C4-2B (cell line): ENCODE data around the gene ZNF521.

Experiments
- ZFX ChIP-seq: fragments of 450-650 bp; IDR thresholded peaks from 2 replicates; pipeline ENCODE4 v1.6.1; 2017
- TF ChIP-seq, protein P1 (sequence below): fragments of 450-650 bp; conservative IDR thresholded peaks from 2 replicates; pipeline ENCODE4 v1.5.1; 2017; ENCODE audit warnings: mild to moderate bottlenecking

DNA sequence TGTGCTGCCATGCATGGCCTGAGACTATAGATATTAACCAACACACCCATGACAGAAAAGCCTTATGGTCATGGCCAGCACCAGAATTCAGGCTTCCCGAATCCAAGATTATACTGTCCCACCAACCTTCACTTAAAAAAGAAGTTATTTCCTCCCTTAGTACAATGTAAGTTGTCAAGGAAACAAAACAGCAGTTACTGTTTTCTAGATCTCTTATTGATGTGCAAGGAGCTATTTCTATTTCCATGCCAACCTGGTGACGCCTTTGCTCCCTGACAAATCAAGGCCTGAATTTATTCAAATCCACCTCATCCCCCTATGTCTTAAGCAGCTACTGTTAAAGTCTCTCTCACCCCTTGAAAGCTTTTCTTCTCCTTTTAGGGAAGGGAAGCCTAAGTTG, 249.3 kb downstream of the ZNF521 start:
- TF ChIP-seq, protein P1, sequence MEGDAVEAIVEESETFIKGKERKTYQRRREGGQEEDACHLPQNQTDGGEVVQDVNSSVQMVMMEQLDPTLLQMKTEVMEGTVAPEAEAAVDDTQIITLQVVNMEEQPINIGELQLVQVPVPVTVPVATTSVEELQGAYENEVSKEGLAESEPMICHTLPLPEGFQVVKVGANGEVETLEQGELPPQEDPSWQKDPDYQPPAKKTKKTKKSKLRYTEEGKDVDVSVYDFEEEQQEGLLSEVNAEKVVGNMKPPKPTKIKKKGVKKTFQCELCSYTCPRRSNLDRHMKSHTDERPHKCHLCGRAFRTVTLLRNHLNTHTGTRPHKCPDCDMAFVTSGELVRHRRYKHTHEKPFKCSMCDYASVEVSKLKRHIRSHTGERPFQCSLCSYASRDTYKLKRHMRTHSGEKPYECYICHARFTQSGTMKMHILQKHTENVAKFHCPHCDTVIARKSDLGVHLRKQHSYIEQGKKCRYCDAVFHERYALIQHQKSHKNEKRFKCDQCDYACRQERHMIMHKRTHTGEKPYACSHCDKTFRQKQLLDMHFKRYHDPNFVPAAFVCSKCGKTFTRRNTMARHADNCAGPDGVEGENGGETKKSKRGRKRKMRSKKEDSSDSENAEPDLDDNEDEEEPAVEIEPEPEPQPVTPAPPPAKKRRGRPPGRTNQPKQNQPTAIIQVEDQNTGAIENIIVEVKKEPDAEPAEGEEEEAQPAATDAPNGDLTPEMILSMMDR: no peak
- TF ChIP-seq ZFX: no peak
